CD8-positive, alpha-beta memory T cell (primary cell): Measurements from ENCODE around the gene ANAPC15. TPM values are rescaled to one million over a fixed set of nuclear protein-coding genes. Genes with fewer than 3 reads are reported as not detected.

Source experiments
- CTCF ChIA-PET: fragments of 350-600 bp; sonication (Branson Sonifier 250); formaldehyde crosslinking; loops from one replicate; lab custom pipeline; 2021; ENCODE audit warnings: antibody characterized with exemption; lab: Charles Lee
- POLR2A ChIA-PET: fragments of 350-600 bp; sonication (Branson Sonifier 250); formaldehyde crosslinking; loops from one replicate; lab custom pipeline; 2021; ENCODE audit warnings: antibody characterized with exemption; lab: Charles Lee
- DNase-seq, 5 donors: peaks; one replicate each; pipeline versions ENCODE4 v3.0.0 to v3.0.0-alpha.2; 2020 to 2022; ENCODE audit warnings: mixed read lengths in 1 of 5
- H3K27ac ChIP-seq: one replicate; pipeline ENCODE4 v1.7.0; 2013; ENCODE audit warnings: low read depth, mild to moderate bottlenecking, low read length, moderate library complexity
- H3K27me3 ChIP-seq: 2 replicates; pipeline ENCODE4 v1.7.0; 2013; ENCODE audit warnings: low read length, mild to moderate bottlenecking; ENCODE audit not compliant: insufficient read depth, poor library complexity, severe bottlenecking
- H3K36me3 ChIP-seq: 2 replicates; pipeline ENCODE4 v1.7.0; 2013; ENCODE audit warnings: mild to moderate bottlenecking, low read length, moderate library complexity; ENCODE audit not compliant: insufficient read depth
- H3K4me1 ChIP-seq: 2 replicates; pipeline ENCODE4 v1.7.0; 2013; ENCODE audit warnings: mild to moderate bottlenecking, low read length, moderate library complexity; ENCODE audit not compliant: insufficient read depth
- H3K4me3 ChIP-seq: 2 replicates; pipeline ENCODE4 v1.7.0; 2013; ENCODE audit warnings: mild to moderate bottlenecking, low read length
- H3K9me3 ChIP-seq: 2 replicates; pipeline ENCODE4 v1.7.0; 2013; ENCODE audit warnings: mild to moderate bottlenecking, low read length
- H3K27ac Mint-ChIP-seq, 8 donors: one replicate each; pipeline ENCODE4 v1.8.0; 2020 to 2021; ENCODE audit warnings: mixed read lengths in 8 of 8, mild to moderate bottlenecking in 6 of 8, inconsistent platforms in 3 of 8, moderate library complexity in 3 of 8
- H3K27me3 Mint-ChIP-seq, 2 donors: one replicate each; pipeline ENCODE4 v1.8.0; 2020 to 2021; ENCODE audit warnings: mixed read lengths in 2 of 2, mild to moderate bottlenecking in 1 of 2, moderate library complexity in 1 of 2
- H3K36me3 Mint-ChIP-seq, 3 donors: one replicate each; pipeline ENCODE4 v1.8.0; 2020 to 2021; ENCODE audit warnings: mixed read lengths in 3 of 3, inconsistent platforms in 1 of 3, mild to moderate bottlenecking in 1 of 3
- H3K4me1 Mint-ChIP-seq, 3 donors: one replicate each; pipeline ENCODE4 v1.8.0; 2020 to 2021; ENCODE audit warnings: mixed read lengths in 3 of 3, inconsistent platforms in 1 of 3, mild to moderate bottlenecking in 1 of 3
- H3K4me3 Mint-ChIP-seq, 7 donors: one replicate each; pipeline ENCODE4 v1.8.0; 2020 to 2021; ENCODE audit warnings: mixed read lengths in 7 of 7, mild to moderate bottlenecking in 6 of 7, moderate library complexity in 4 of 7, inconsistent platforms in 2 of 7
- H3K9me3 Mint-ChIP-seq, 5 donors: one replicate each; pipeline ENCODE4 v1.8.0; 2020 to 2022; ENCODE audit warnings: mixed read lengths in 5 of 5, mild to moderate bottlenecking in 3 of 5, moderate library complexity in 2 of 5, inconsistent platforms in 1 of 5
- polyA plus RNA-seq: library from polyadenylated mRNA; unstranded; fragments of 300-500 nt; fragmentation: Illumina TruSeq; gene quantifications from one replicate; pipeline ENCODE4 v1.2.3, GENCODE V29; 2021
- total RNA-seq, 2 experiments: library from RNA; stranded (reverse); gene quantifications; one replicate each; pipeline ENCODE4 v1.2.3, GENCODE V29; 2021

ANAPC15 gene
- total and polyA plus RNA-seq, 3 experiments from 2014 or later: 63.3 to 79.0 (median 66.2) TPM

GRCh38 chr11:72084076-72084475 lies 28.4 kb downstream of the ANAPC15 start:
- peaks cover 0 to 21% (median under 1%) of the 10 kb centered on the region in 3 donors for H3K36me3 Mint-ChIP-seq
- POLR2A ChIA-PET: interaction anchor here (1.5 kb wide), 1 partner anchor 44 kb away, joined by 3 read pairs; no protein-coding TSS in a partner anchor
- Histone ChIP-seq H3K36me3 (peaks cover 5% of the 10 kb centered on the region), H3K27ac (no peak overlapping the region), H3K4me1 (peaks cover 19% of the 10 kb centered on the region), H3K9me3 (no peaks in the 10 kb centered on the region), H3K27me3 (no peaks in the 10 kb centered on the region), H3K4me3 (no peak overlapping the region)
- peak overlapping the region in 4 of 8 donors; percentile 7 to 95 (median 79) for H3K27ac Mint-ChIP-seq
- H3K27me3 Mint-ChIP-seq: no peaks in the 10 kb centered on the region
- CTCF ChIA-PET: interaction anchor here (1.1 to 3.6 kb wide), 3 partner anchors 11 to 106 kb away, joined by 5 to 23 read pairs (median 5); no protein-coding TSS in a partner anchor
- DNase-seq: no peak
- H3K4me3 Mint-ChIP-seq: no peak overlapping the region
- no peaks in the 10 kb centered on the region for H3K9me3 Mint-ChIP-seq
- peaks cover 21 to 32% (median 31%) of the 10 kb centered on the region in 3 donors for H3K4me1 Mint-ChIP-seq

- peaks cover 20% of the 10 kb centered on the region for H3K4me1 ChIP-seq
- H3K27me3 ChIP-seq: no peaks in the 10 kb centered on the region
- H3K27ac ChIP-seq: no peak overlapping the region
- POLR2A ChIA-PET: interaction anchor here (1.5 kb wide), 1 partner anchor 43 kb away, joined by 3 read pairs; no protein-coding TSS in a partner anchor
- Mint-ChIP-seq H3K4me1 (peaks cover 27 to 39% (median 37%) of the 10 kb centered on the region in 3 donors), H3K27ac (peak overlapping the region in 7 of 8 donors; percentile 60 to 95 (median 74)), H3K36me3 (peaks cover 0 to 16% (median 0%) of the 10 kb centered on the region in 3 donors), H3K9me3 (no peaks in the 10 kb centered on the region), H3K4me3 (peak overlapping the region in 1 of 7 donors; percentile 71), H3K27me3 (no peaks in the 10 kb centered on the region)
- no peak for DNase-seq
- no peak overlapping the region for H3K4me3 ChIP-seq
- CTCF ChIA-PET: no interaction called here
- H3K9me3 ChIP-seq: no peaks in the 10 kb centered on the region
- H3K36me3 ChIP-seq: peaks cover 5% of the 10 kb centered on the region
These were observed 29.1 kb downstream of the ANAPC15 start for GRCh38 chr11:72083414-72083813.

- no peak overlapping the region for H3K4me3 ChIP-seq
- H3K4me1 ChIP-seq: peaks cover 20% of the 10 kb centered on the region
- peak overlapping the region; percentile 27 to 99 (median 98) for H3K27ac Mint-ChIP-seq
- peak overlapping the region; percentile 63 to 92 (median 90) for H3K4me3 Mint-ChIP-seq
- no peaks in the 10 kb centered on the region for H3K27me3 Mint-ChIP-seq
- H3K9me3 Mint-ChIP-seq: no peaks in the 10 kb centered on the region
- no peak overlapping the region for H3K27ac ChIP-seq
- H3K36me3 ChIP-seq: no peaks in the 10 kb centered on the region
- ChIA-PET POLR2A (interaction anchor here (0.7 kb wide), 1 partner anchor 30 kb away, joined by 3 read pairs; the partner anchor contains the start of gene ANAPC15), CTCF (interaction anchor here (1.2 to 2.0 kb wide), 5 partner anchors 9 to 141 kb away, joined by 4 to 9 read pairs (median 6); no protein-coding TSS in a partner anchor)
- peaks cover 30 to 46% (median 43%) of the 10 kb centered on the region in 3 donors for H3K4me1 Mint-ChIP-seq
- H3K9me3 ChIP-seq: no peaks in the 10 kb centered on the region
- peaks cover 0 to 10% (median 2%) of the 10 kb centered on the region in 3 donors for H3K36me3 Mint-ChIP-seq
- H3K27me3 ChIP-seq: no peaks in the 10 kb centered on the region
- DNase-seq: no peak
These were observed 30.6 kb downstream of the ANAPC15 start for GRCh38 chr11:72081821-72082453.

DNA sequence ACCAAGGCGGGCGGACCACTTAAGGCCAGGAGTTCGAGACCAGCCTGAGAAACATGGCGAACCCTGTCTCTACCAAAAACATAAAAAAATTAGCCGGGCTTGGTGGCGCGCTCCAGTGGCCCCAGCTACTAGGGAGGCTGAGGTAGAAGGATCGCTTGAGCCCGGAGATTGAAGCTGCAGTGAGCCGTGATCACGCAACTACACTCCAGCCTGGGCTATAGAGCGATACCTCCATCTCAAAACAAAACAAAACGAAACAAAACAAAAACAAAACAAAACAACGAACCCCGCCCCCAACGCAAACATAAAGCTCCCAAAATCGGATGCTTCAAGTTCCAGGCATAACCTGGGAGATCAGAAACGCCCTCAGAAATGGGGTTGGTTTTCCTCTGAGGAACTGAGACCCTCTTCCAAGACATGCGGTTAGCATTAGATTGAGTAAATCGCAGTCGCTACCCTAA lies 31.3 kb downstream of the ANAPC15 start:
- Mint-ChIP-seq H3K27ac (peak overlapping the region; percentile 95 to 99 (median 98)), H3K4me3 (peak overlapping the region; percentile 77 to 92 (median 90)), H3K9me3 (no peaks in the 10 kb centered on the region), H3K27me3 (no peaks in the 10 kb centered on the region), H3K36me3 (peaks cover 0 to 7% (median 2%) of the 10 kb centered on the region in 3 donors), H3K4me1 (peaks cover 30 to 49% (median 43%) of the 10 kb centered on the region in 3 donors)
- no peaks in the 10 kb centered on the region for H3K36me3 ChIP-seq
- peak overlapping the region; percentile 65 for H3K4me3 ChIP-seq
- CTCF ChIA-PET: interaction anchor here (1.2 to 2.0 kb wide), 5 partner anchors 10 to 142 kb away, joined by 4 to 9 read pairs (median 6); no protein-coding TSS in a partner anchor
- H3K27ac ChIP-seq: peak overlapping the region; percentile 88
- DNase-seq: no peak
- POLR2A ChIA-PET: no interaction called here
- H3K4me1 ChIP-seq: peaks cover 20% of the 10 kb centered on the region
- H3K27me3 ChIP-seq: no peaks in the 10 kb centered on the region
- no peaks in the 10 kb centered on the region for H3K9me3 ChIP-seq

DNA sequence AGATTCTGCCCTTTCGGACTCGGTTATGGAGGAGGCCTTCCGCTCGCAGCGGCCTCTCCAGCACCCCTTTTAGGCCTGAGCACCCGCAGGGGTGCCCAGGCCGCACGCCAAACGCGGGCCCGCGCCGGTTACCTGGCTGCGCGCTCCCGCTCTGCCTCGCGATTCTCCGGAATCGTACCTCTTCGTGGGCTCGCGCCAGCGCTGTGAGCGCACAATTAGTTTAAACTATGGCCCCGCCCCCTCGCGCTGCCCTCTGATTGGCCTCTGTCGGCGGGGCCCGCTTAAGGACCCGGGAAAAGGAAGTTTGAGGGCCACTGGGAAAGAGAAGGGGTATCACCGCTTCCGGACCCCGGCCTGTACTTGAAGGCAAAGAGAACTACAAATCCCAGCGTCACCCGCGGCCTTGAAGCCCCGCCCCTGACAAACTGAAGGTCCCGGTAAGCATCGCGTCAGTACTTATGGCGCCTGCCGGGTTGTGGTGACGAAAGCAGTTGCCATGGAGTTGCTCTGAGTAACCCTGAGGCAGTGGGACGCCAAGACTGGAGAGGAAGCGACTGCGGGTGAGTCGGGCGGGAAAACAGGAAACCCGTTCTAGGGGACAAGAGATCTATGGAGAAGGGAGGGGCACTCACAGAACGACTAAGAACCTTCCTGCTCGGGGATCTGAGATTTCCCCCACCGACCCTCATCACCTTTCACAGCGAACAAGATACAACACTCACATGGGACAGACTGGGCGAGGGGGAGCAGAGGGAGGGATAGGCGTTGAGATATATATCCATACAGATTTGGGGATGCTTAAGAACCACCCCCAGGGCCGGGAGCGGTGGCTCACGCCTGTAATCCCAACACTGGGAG lies 31.9 kb downstream of the ANAPC15 start, which contains the start of the genes LRRC51 and NUMA1:
LRRC51 (plus strand) TSS at position 525 of the 858 bp plus-strand sequence. CDS start 8,234 bp downstream, outside the sequence.
NUMA1 (minus strand) TSS at position 217 of the 858 bp plus-strand sequence. CDS start 44,599 bp downstream, outside the sequence.
- ChIA-PET CTCF (interaction anchor here (1.1 to 2.0 kb wide), 5 partner anchors 15 to 55 kb away, joined by 3 to 6 read pairs (median 4); no protein-coding TSS in a partner anchor), POLR2A (interaction anchor here (0.7 to 2.3 kb wide), 2 partner anchors 32 to 40 kb away, joined by 4 to 12 read pairs; partner anchors contain the start of gene ANAPC15)
- Histone ChIP-seq H3K27ac (peak within 1 kb of the TSS; percentile 88), H3K9me3 (no peaks in the 10 kb centered on the region), H3K4me3 (peak within 1 kb of the TSS; percentile 67), H3K27me3 (no peaks in the 10 kb centered on the region), H3K36me3 (no peaks in the 10 kb centered on the region), H3K4me1 (peaks cover 20% of the 10 kb centered on the region)
- Mint-ChIP-seq H3K4me1 (peaks cover 30 to 49% (median 43%) of the 10 kb centered on the region in 3 donors), H3K9me3 (no peaks in the 10 kb centered on the region), H3K27me3 (no peaks in the 10 kb centered on the region), H3K4me3 (peak within 1 kb of the TSS; percentile 77 to 92 (median 90)), H3K27ac (peak within 1 kb of the TSS; percentile 95 to 99 (median 98)), H3K36me3 (peaks cover 0 to 6% (median 2%) of the 10 kb centered on the region in 3 donors)
- peak; percentile 96 to 100 (median 99) for DNase-seq

DNA sequence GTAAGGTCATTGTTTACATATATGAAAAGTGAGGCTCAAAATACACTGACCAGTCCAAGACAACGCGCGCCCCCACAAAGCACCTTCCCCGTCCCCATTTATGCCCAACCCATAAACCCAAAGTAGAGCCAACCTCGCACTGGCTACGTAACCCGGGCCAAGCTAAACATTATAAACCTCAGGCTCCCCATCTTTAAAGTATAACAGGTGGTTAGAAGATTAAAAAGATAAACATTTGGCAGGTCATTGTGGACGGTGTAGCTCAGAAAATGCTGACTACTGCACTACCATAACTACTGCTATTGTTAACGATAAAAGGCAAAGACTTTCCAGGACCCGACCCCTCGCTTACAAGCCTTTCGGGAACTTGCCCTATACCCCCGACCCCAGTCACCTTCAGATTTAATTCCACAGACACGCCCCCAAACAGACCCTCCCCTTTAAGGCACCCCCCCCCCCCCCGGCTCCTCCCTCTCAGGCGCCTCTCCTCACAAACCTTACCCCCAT lies 32.6 kb downstream of the ANAPC15 start:
- Histone ChIP-seq H3K27me3 (no peaks in the 10 kb centered on the region), H3K4me1 (peaks cover 20% of the 10 kb centered on the region), H3K36me3 (no peaks in the 10 kb centered on the region), H3K4me3 (peak overlapping the region; percentile 67), H3K9me3 (no peaks in the 10 kb centered on the region), H3K27ac (peak overlapping the region; percentile 88)
- CTCF ChIA-PET: interaction anchor here (1.1 to 1.2 kb wide), 2 partner anchors 32 to 54 kb away, joined by 3 read pairs; no protein-coding TSS in a partner anchor
- POLR2A ChIA-PET: interaction anchor here (0.7 to 2.3 kb wide), 2 partner anchors 33 to 39 kb away, joined by 4 to 12 read pairs; partner anchors contain the start of gene ANAPC15
- H3K9me3 Mint-ChIP-seq: no peaks in the 10 kb centered on the region
- peaks cover 0 to 7% (median 2%) of the 10 kb centered on the region in 3 donors for H3K36me3 Mint-ChIP-seq
- no peaks in the 10 kb centered on the region for H3K27me3 Mint-ChIP-seq
- peak overlapping the region; percentile 77 to 92 (median 90) for H3K4me3 Mint-ChIP-seq
- peak overlapping the region; percentile 95 to 99 (median 98) for H3K27ac Mint-ChIP-seq
- peak in 4 of 5 donors; percentile 15 to 56 (median 42) for DNase-seq
- H3K4me1 Mint-ChIP-seq: peaks cover 30 to 49% (median 46%) of the 10 kb centered on the region in 3 donors

DNA sequence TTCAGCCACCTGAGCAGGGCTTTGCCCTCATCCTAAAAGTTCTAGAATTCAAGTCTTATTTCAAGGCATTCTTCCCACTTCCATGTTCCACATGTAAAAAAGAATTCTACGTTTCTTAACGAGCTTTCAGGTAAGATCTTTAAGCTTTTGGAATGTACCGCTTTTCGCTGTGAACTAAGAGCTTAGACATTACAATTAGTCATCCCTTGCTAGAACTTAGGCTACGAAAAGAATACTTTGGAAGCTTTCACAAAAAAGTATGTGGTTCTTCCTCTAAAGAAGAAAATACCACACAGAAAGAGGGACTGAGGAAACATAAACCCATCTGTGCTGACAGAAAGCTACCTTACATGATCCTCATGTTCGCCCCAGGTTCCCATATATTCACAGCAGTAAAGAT lies 34.0 kb downstream of the ANAPC15 start:
- DNase-seq: no peak
- Histone ChIP-seq H3K36me3 (no peaks in the 10 kb centered on the region), H3K27ac (peak overlapping the region; percentile 38), H3K27me3 (no peaks in the 10 kb centered on the region), H3K4me3 (no peak overlapping the region), H3K4me1 (peaks cover 20% of the 10 kb centered on the region), H3K9me3 (no peaks in the 10 kb centered on the region)
- Mint-ChIP-seq H3K36me3 (peaks cover under 1 to 8% (median 3%) of the 10 kb centered on the region in 3 donors), H3K4me3 (peak overlapping the region; percentile 35 to 92 (median 67)), H3K27me3 (no peaks in the 10 kb centered on the region), H3K4me1 (peaks cover 30 to 49% (median 46%) of the 10 kb centered on the region in 3 donors), H3K9me3 (no peaks in the 10 kb centered on the region), H3K27ac (peak overlapping the region in 6 of 8 donors; percentile 26 to 98 (median 78))
- ChIA-PET POLR2A (interaction anchor here (1.1 to 2.3 kb wide), 2 partner anchors 36 to 38 kb away, joined by 3 to 12 read pairs; no protein-coding TSS in a partner anchor), CTCF (interaction anchor here (0.8 to 1.7 kb wide), 5 partner anchors 9 to 65 kb away, joined by 3 to 7 read pairs (median 3); no protein-coding TSS in a partner anchor)
